ENCODE measurements around the gene ANGPTL7. TPM values are rescaled to one million over a fixed set of nuclear protein-coding genes. Genes with fewer than 3 reads are reported as not detected.

The ANGPTL7 gene
- total RNA-seq, 2 experiments from 2014 or later, result not detected

DNA sequence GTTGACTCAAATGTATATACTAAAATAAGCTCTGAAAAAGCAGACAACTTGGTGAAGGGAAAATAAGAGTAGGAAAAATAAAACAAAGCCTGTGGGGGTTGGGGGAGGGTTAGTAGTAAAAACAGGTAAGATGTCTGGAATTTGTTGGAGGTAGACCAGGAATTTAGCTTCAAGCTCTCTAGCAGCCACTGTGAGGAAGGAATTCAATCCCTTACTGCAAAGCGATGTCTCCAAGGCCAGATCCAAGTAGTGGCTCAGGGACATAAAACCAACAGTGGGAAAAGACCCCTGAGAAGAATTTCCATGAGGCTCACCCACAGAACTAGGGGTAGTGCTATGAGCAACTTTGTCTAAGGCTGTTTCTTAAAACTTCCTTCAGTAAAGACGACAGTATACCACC, 7.8 kb downstream of the ANGPTL7 start:
- no peaks in the 10 kb centered on the region for H3K27me3 Mint-ChIP-seq
- no peaks in the 10 kb centered on the region for H3K4me1 Mint-ChIP-seq
- H3K27ac Mint-ChIP-seq, result no peak overlapping the region
- ChIA-PET CTCF (interaction anchor here (0.7 to 2.4 kb wide), 2 partner anchors 42 to 44 kb away, joined by 3 to 8 read pairs; no protein-coding TSS in a partner anchor), POLR2A (interaction anchor here (1.2 kb wide), 1 partner anchor 13 kb away, joined by 3 read pairs; no protein-coding TSS in a partner anchor)
- DNase-seq, result no peak
- H3K4me3 Mint-ChIP-seq, result no peak overlapping the region
- peaks cover 40% of the 10 kb centered on the region for H3K36me3 Mint-ChIP-seq (ENCODE audit: low read depth)
- H3K9me3 Mint-ChIP-seq, result no peaks in the 10 kb centered on the region

DNA sequence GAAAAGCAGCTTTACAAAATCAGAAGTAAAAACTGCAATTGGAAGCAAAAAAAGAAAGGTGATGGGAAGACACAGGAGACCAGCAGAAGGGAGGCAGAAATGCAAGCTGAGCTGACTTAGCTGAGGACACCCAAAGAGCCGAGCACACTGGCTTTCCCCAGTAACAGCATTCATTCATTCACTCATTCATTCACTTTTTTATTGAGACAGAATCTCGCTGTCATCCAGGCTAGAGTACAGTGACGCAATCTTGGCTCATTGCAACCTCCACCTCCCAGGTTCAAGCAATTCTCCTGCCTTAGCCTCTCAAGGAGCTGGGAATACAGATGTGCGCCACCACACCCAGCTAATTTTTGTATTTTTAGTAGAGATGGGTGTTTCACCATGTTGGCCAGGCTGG, 8.2 kb downstream of the ANGPTL7 start:
- Mint-ChIP-seq H3K4me3 (no peak overlapping the region), H3K9me3 (no peaks in the 10 kb centered on the region), H3K27me3 (no peaks in the 10 kb centered on the region), H3K27ac (no peak overlapping the region), H3K4me1 (no peaks in the 10 kb centered on the region), H3K36me3 (ENCODE audit: low read depth) (peaks cover 40% of the 10 kb centered on the region)
- ChIA-PET CTCF (interaction anchor here (2.4 kb wide), 1 partner anchor 44 kb away, joined by 8 read pairs; no protein-coding TSS in a partner anchor), POLR2A (interaction anchor here (1.2 kb wide), 1 partner anchor 13 kb away, joined by 3 read pairs; no protein-coding TSS in a partner anchor)
- no peak for DNase-seq

DNA sequence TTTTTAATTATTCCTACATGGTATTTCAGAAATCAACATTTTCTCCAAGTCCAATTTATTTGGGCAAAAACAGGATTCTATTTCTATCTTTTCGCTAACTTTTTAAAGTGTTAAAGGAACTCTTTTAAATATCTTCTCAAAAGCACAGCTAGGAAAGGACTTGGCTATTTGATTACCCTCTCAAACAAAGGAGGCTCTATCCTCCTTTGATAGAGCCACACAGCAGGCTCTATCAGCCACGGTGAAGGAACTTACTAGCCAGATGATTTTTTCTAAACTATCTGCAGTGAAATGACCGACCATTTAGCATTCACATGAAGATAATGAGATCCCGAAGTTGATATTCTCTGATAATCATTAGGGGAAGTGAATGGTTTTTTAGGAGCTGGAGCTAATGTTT, 9.1 kb downstream of the ANGPTL7 start:
- Mint-ChIP-seq H3K4me3 (no peak overlapping the region), H3K36me3 (ENCODE audit: low read depth) (peaks cover 37% of the 10 kb centered on the region), H3K27ac (no peak overlapping the region), H3K9me3 (no peaks in the 10 kb centered on the region), H3K4me1 (no peaks in the 10 kb centered on the region), H3K27me3 (no peaks in the 10 kb centered on the region)
- CTCF ChIA-PET, result interaction anchor here (2.4 kb wide), 1 partner anchor 43 kb away, joined by 8 read pairs; no protein-coding TSS in a partner anchor
- DNase-seq, result no peak
- POLR2A ChIA-PET, result interaction anchor here (1.2 kb wide), 1 partner anchor 9 kb away, joined by 3 read pairs; no protein-coding TSS in a partner anchor

DNA sequence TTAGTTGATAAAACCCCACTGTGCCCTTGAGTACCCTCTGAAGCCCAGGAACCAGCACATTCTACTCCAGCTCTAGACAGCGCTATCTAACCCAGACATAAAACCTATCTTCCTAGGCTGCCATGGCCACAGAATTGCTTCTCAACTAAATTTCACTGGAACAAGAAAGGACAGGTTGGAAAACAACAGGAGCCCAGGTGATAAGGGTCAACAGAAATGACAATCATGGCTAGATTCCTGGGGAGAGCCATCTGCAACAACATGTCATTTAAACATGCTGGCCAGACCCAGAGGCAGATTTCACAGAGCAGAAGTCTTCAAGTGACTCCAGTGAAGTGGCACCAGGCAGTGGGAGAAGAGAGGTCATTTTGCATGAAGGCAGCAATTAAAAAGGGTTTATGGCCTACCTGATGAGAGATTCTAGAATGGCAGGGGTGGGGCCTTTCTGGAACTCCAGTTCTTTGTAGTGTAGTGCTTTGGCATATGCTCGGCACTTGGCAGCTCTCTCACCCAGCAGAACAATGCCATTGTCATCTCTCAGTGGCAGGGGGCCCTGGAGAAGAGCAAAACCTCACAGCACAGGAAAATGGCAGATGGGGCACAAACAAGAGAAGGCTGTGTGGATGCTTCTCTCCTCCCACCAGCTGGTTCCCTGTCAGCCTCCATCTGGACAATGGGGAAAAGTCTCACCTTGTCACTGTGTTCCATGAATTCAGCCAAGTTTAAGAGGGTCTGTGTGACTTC, 9.9 kb downstream of the ANGPTL7 start:
- H3K27ac Mint-ChIP-seq, result no peak overlapping the region
- DNase-seq, result no peak
- POLR2A ChIA-PET, result interaction anchor here (1.2 kb wide), 1 partner anchor 8 kb away, joined by 3 read pairs; no protein-coding TSS in a partner anchor
- H3K9me3 Mint-ChIP-seq, result no peaks in the 10 kb centered on the region
- CTCF ChIA-PET, result interaction anchor here (2.4 kb wide), 1 partner anchor 42 kb away, joined by 8 read pairs; no protein-coding TSS in a partner anchor
- peaks cover 42% of the 10 kb centered on the region for H3K36me3 Mint-ChIP-seq (ENCODE audit: low read depth)
- H3K4me3 Mint-ChIP-seq, result no peak overlapping the region
- no peaks in the 10 kb centered on the region for H3K4me1 Mint-ChIP-seq
- no peaks in the 10 kb centered on the region for H3K27me3 Mint-ChIP-seq

DNA sequence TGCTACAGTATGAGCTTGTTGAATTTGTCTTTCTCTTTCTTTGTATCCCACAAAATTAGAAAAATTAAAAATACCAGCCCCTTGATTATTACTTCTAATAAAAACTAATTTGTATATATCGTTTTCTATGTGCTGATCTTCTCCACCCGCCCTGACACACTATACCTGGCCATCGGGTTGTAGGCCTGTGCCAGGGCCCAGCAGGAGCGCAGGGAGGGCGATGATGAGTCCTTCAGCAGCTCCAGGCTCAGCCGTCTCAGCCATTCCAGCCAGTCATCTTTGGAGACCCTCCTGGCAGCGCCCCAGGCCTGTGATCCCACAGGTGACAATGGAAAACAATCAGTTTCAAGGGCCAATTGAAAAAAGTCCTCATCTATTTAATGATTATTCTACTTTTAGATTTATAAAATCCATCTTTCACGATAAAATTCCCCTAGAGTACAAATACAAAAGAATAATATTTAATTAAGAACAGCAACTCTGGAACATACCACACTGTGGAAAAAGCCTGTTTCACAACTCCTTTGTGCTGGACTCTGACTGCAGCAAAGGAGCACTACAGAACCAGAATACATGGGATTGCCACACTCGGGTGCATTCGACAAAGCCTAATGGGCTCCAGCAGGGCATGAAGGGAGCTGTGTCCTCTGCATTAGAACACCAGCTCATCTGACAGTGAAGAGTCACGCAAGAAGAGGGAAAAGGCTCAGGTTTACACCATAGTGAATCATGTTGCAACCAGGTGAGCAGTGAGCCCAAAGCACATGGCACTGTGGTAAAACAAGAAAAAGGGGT, 15.4 kb downstream of the ANGPTL7 start:
- no peaks in the 10 kb centered on the region for H3K9me3 Mint-ChIP-seq
- DNase-seq, result no peak
- no peaks in the 10 kb centered on the region for H3K4me1 Mint-ChIP-seq
- H3K27me3 Mint-ChIP-seq, result no peaks in the 10 kb centered on the region
- CTCF ChIA-PET, result interaction anchor here (1.8 kb wide), 1 partner anchor 167 kb away, joined by 4 read pairs; no protein-coding TSS in a partner anchor
- no peak overlapping the region for H3K27ac Mint-ChIP-seq
- H3K4me3 Mint-ChIP-seq, result no peak overlapping the region
- POLR2A ChIA-PET, result interaction anchor here (0.7 kb wide), 1 partner anchor 240 kb away, joined by 3 read pairs; no protein-coding TSS in a partner anchor
- peaks cover 29% of the 10 kb centered on the region for H3K36me3 Mint-ChIP-seq (ENCODE audit: low read depth)

DNA sequence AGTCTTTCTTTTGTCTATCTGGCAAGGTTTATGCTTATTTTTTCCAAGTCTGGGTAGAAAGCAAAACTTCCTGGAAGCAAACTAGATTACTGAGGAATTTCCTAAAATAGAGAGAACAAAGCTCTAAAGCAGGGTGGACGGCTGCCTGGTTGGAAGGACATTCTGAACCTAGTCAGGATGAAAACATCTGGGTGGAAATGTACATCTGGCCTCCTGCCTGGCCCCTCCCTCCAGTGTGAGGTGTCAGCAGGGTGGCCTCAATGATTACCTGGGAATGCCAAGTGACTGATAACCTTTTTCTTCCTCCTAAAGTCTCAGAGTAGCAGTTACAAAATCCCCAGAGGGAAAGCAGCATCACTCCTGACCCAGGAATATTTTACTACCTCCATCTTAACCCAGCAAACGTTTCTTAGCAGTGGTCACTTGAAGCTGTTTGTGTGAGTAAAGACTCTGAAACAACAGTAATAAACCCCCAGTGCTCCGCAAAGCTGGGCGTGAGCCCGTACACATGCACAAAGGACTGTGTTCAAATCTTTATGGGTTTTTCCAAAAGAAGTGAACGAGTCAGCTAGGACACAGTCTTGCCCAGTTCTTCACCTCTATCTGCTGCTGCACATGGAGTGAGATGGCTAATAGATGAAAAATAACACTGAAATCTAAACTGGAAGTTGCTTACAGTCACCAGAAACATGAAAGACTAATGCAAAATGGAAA, 18.9 kb downstream of the ANGPTL7 start:
- Mint-ChIP-seq H3K9me3 (no peaks in the 10 kb centered on the region), H3K27ac (no peak overlapping the region), H3K4me3 (no peak overlapping the region), H3K4me1 (no peaks in the 10 kb centered on the region), H3K27me3 (no peaks in the 10 kb centered on the region), H3K36me3 (ENCODE audit: low read depth) (peaks cover 55% of the 10 kb centered on the region)
- DNase-seq, result no peak
- ChIA-PET CTCF (interaction anchor here (1.0 kb wide), 1 partner anchor 170 kb away, joined by 5 read pairs; no protein-coding TSS in a partner anchor), POLR2A (interaction anchor here (1.1 kb wide), 1 partner anchor 54 kb away, joined by 3 read pairs; the partner anchor contains the start of gene MTOR)

DNA sequence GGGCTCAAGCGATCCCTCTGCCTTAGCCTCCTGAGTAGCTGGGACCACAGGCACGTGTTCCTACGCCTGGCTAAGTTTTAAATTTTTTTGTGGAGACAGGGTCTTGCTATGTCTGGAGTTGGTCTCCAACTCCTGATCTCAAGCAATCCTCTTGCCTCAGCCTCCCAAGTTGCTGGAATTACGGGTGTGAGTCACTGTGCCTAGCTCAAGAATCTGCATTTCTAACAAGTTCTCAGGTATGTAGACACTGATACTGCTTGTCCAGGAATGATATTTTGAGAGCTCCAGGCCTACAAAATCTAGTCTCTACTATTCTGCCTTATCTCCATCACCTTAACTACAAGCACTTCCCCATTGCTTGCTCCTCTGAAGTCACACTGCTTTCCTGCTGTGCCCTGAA, 22.3 kb downstream of the ANGPTL7 start:
- Mint-ChIP-seq H3K27me3 (no peaks in the 10 kb centered on the region), H3K9me3 (no peaks in the 10 kb centered on the region), H3K4me3 (no peak overlapping the region), H3K4me1 (no peaks in the 10 kb centered on the region), H3K36me3 (ENCODE audit: low read depth) (peaks cover 70% of the 10 kb centered on the region), H3K27ac (no peak overlapping the region)
- DNase-seq, result no peak
- POLR2A ChIA-PET, result no interaction called here
- CTCF ChIA-PET, result interaction anchor here (0.6 to 2.6 kb wide), 2 partner anchors 174 to 455 kb away, joined by 3 to 7 read pairs; no protein-coding TSS in a partner anchor

DNA sequence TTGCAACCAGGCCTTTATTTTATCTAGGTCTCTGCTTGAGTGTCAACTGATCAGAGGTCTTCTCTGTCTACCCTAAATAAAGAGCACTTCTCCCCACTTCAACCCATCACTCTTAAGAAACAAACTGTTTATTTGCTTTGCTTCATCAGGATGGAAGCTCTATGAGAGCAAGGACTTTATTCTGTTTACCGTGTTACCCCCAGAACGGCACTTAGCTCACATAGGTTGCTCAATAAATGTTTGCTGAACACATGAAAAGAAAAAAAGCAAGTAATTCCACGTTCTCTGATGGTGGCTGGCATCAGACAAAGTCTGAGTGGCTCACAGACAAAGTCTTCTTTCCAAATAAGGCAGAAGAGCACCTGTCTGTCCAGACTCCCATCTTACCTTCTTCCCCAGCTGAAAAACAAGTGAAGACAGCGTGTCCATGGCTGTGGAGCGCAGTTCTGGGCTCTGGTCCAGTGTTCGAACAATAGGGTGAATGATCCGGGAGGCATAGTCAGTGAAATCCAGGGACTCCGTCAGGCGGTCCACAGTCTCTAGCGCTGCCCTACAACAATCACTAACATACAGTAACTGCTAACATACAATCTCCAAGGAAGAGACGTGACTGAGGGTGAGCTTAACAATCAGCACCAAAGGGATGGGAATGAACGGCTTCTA, 22.9 kb downstream of the ANGPTL7 start:
- Mint-ChIP-seq H3K4me3 (no peak overlapping the region), H3K4me1 (no peaks in the 10 kb centered on the region), H3K27ac (no peak overlapping the region), H3K27me3 (no peaks in the 10 kb centered on the region), H3K36me3 (ENCODE audit: low read depth) (peaks cover 72% of the 10 kb centered on the region), H3K9me3 (no peaks in the 10 kb centered on the region)
- DNase-seq, result no peak
- CTCF ChIA-PET, result interaction anchor here (0.6 to 2.6 kb wide), 2 partner anchors 174 to 455 kb away, joined by 3 to 7 read pairs; no protein-coding TSS in a partner anchor
- POLR2A ChIA-PET, result no interaction called here

DNA sequence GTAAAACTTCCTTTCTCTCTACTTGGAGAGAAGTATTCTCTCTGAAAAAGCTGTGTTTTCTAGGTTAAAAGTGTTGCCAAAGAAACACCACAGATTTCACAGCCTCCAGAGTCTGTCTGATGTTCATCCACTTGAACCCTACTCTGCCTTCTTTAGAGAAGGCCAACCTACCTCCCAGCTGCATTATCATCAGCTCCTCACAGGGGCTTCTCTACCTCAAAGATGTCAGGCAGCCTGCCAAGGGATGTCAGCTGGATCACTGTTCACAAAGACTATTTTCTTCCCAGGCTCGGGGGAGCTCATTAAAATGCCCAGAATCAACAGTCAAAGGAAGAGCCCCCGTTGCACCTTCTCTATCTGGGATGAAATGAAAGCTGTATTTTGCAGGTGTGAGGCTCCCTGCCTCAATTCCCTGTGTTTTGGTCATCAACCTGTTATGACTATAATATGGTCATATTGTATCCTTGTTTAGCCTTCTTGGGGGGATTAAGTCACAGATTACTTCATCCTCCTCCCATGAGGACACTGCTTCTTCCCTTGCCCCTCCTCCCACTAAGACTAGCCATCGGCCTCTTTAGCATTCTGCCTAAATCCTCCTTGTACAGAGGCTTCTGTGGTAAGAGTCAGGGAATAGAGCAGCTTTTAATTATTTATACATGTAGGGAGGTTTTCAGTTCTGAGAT, 25.7 kb downstream of the ANGPTL7 start:
- DNase-seq, result no peak
- ChIA-PET POLR2A (no interaction called here), CTCF (interaction anchor here (1.1 kb wide), 1 partner anchor 177 kb away, joined by 4 read pairs; no protein-coding TSS in a partner anchor)
- no peak overlapping the region for H3K4me3 Mint-ChIP-seq
- no peaks in the 10 kb centered on the region for H3K4me1 Mint-ChIP-seq
- H3K27ac Mint-ChIP-seq, result no peak overlapping the region
- H3K9me3 Mint-ChIP-seq, result no peaks in the 10 kb centered on the region
- peaks cover 67% of the 10 kb centered on the region for H3K36me3 Mint-ChIP-seq (ENCODE audit: low read depth)
- no peaks in the 10 kb centered on the region for H3K27me3 Mint-ChIP-seq

DNA sequence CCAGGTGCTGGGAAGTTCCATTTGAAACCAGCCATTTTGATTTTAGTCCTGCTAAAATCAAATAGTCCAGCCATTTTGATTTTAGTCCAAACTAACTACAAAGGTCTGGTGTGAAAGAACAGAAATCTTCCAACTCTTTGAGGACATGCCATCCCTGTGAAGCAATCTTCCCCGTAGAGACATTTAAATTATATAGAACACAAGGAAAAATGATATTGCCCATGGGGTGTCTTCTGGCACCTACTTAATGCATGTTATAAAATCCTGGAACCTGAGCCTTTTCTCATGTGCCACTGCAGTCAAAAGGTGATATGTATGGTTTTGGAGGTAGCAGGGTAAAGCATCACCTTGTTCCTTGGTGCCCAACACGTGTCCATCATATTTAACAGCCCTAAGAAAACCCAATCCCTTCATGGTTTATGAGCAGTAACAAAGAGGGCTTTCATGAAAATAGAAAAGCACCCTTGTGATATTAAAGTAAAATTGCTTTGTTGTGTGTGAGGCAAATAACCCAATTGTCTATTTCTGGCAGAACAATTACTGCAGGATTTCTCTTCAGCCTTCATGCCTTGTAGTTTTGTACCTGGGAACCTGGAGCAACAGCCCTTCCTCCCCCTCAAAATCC, 26.3 kb downstream of the ANGPTL7 start:
- ChIA-PET POLR2A (no interaction called here), CTCF (interaction anchor here (1.3 kb wide), 1 partner anchor 10 kb away, joined by 4 read pairs; no protein-coding TSS in a partner anchor)
- H3K9me3 Mint-ChIP-seq, result no peaks in the 10 kb centered on the region
- peaks cover 62% of the 10 kb centered on the region for H3K36me3 Mint-ChIP-seq (ENCODE audit: low read depth)
- no peak overlapping the region for H3K4me3 Mint-ChIP-seq
- H3K4me1 Mint-ChIP-seq, result no peaks in the 10 kb centered on the region
- no peak overlapping the region for H3K27ac Mint-ChIP-seq
- no peak for DNase-seq
- no peaks in the 10 kb centered on the region for H3K27me3 Mint-ChIP-seq

DNA sequence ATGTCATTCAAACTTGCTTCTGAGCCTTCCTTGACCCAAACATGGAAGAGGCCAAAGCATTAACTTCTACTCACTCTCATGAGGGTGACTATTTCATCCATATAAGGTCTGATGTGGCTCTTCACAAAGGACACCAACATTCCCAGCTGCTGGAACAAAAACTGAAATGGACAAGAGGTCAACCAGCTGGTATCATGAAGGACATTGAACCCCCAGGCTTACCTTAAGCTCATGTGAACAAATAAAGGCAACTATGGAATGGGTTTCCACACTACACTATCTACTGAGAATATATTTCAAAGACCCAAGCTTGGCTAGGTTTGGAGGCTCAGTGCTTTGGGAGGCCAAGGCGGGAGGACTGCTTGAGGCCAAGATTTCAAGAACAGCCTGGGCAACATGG, 26.9 kb downstream of the ANGPTL7 start:
- Mint-ChIP-seq H3K4me3 (no peak overlapping the region), H3K4me1 (no peaks in the 10 kb centered on the region), H3K9me3 (no peaks in the 10 kb centered on the region), H3K36me3 (ENCODE audit: low read depth) (peaks cover 56% of the 10 kb centered on the region), H3K27ac (no peak overlapping the region), H3K27me3 (no peaks in the 10 kb centered on the region)
- POLR2A ChIA-PET, result no interaction called here
- CTCF ChIA-PET, result interaction anchor here (1.0 to 1.3 kb wide), 2 partner anchors 10 to 12 kb away, joined by 3 to 4 read pairs; no protein-coding TSS in a partner anchor
- no peak for DNase-seq
